Measurements from ENCODE around the gene ERBB4. TPM values are rescaled to one million over a fixed set of nuclear protein-coding genes. Genes with fewer than 3 reads are reported as not detected.

The ERBB4 gene
- total RNA-seq, 1 donor from 2014 or later, result 9.2 TPM

DNA sequence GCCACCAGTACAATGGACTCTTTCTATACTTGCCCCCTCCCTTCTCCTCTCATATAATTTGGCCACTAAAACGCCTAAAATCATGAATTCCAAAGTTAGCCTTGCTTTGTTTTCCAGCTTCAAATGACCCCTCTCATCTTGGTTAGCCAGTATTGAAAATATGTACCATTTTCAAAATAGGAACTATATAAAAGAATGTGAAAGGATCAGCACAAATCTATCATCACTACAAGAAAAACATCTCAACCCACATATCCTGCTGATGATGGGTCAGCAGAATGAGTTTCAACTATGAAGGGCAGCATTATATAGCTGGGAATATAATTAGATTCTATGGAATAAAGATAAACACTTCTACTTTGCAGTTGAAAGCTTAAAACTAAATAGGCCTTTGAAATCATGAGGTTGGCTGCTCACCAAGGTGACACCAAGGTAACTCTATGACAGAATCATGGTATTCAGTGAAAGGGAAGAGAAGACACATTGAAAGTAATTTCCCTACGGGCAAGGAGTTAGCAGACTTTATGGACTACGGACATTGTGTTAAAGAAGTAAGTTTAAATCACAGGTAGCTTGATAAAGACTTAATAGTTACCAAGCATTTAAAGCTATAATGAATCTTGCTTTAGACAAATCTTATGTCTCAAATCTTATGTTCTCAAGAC, 1109.2 kb downstream of the ERBB4 start:
- TF ChIP-seq, protein P1, sequence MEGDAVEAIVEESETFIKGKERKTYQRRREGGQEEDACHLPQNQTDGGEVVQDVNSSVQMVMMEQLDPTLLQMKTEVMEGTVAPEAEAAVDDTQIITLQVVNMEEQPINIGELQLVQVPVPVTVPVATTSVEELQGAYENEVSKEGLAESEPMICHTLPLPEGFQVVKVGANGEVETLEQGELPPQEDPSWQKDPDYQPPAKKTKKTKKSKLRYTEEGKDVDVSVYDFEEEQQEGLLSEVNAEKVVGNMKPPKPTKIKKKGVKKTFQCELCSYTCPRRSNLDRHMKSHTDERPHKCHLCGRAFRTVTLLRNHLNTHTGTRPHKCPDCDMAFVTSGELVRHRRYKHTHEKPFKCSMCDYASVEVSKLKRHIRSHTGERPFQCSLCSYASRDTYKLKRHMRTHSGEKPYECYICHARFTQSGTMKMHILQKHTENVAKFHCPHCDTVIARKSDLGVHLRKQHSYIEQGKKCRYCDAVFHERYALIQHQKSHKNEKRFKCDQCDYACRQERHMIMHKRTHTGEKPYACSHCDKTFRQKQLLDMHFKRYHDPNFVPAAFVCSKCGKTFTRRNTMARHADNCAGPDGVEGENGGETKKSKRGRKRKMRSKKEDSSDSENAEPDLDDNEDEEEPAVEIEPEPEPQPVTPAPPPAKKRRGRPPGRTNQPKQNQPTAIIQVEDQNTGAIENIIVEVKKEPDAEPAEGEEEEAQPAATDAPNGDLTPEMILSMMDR (IDR thresholded peaks at IDR 0.05; ENCODE audit: unreplicated experiment), result no peak
- Mint-ChIP-seq H3K36me3 (no peaks in the 10 kb centered on the region), H3K4me3 (no peak overlapping the region), H3K9me3 (peaks cover 5% of the 10 kb centered on the region), H3K27me3 (ENCODE audit: low read depth) (no peaks in the 10 kb centered on the region), H3K27ac (no peak overlapping the region), H3K4me1 (no peaks in the 10 kb centered on the region)
- no peak for DNase-seq (ENCODE audit: low spot score in 2 of 2, unreplicated experiment in 2 of 2)

DNA sequence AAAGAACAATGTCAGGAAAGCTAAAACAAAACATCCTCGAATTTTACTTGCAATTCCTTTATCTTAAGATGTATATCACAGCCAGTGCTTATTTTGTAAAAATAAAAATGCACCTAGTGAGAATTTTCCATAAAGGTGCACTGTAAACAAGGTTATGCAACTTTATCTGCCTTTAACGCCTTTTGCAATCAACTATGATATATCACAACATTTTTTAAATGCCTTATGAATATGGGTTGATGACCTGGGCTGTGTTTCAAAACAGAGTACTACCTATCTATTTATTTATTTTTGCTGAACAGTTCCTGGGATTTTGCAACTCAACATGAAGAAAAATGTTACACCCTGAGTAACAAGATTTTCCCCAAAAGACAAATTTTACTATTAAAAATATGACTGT, 1112.4 kb downstream of the ERBB4 start:
- DNase-seq (ENCODE audit: low spot score in 2 of 2, unreplicated experiment in 2 of 2), result no peak
- TF ChIP-seq, protein P1 (IDR thresholded peaks at IDR 0.05; ENCODE audit: unreplicated experiment), result no peak
- Mint-ChIP-seq H3K27ac (no peak overlapping the region), H3K4me3 (no peak overlapping the region), H3K9me3 (no peaks in the 10 kb centered on the region), H3K4me1 (peaks cover 6% of the 10 kb centered on the region), H3K36me3 (no peaks in the 10 kb centered on the region), H3K27me3 (ENCODE audit: low read depth) (no peaks in the 10 kb centered on the region)

DNA sequence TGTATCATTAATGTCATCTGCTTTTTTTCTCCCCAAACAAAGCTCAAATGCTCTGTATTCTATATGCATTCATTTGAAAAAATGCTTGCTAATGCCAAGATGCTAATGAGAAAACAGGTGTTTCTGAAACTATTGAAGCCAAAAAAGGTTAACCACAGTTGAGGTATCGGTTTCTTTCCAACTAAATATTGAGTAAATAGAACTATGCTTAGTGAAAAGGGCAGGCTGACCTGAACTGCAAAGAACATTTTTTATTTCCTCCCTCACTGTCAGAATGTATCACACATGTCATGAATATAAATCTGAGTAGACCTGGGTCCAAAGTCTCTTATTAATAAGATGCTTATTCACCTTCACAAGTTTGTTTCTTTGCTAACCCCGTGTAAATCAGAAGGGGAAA, 1115.6 kb downstream of the ERBB4 start:
- no peak overlapping the region for H3K4me3 Mint-ChIP-seq
- no peaks in the 10 kb centered on the region for H3K9me3 Mint-ChIP-seq
- DNase-seq (ENCODE audit: low spot score in 2 of 2, unreplicated experiment in 2 of 2), result no peak
- peaks cover 6% of the 10 kb centered on the region for H3K4me1 Mint-ChIP-seq
- no peaks in the 10 kb centered on the region for H3K36me3 Mint-ChIP-seq
- TF ChIP-seq, protein P1 (IDR thresholded peaks at IDR 0.05; ENCODE audit: unreplicated experiment), result no peak
- peak overlapping the region; percentile 12 for H3K27ac Mint-ChIP-seq
- no peaks in the 10 kb centered on the region for H3K27me3 Mint-ChIP-seq (ENCODE audit: low read depth)

DNA sequence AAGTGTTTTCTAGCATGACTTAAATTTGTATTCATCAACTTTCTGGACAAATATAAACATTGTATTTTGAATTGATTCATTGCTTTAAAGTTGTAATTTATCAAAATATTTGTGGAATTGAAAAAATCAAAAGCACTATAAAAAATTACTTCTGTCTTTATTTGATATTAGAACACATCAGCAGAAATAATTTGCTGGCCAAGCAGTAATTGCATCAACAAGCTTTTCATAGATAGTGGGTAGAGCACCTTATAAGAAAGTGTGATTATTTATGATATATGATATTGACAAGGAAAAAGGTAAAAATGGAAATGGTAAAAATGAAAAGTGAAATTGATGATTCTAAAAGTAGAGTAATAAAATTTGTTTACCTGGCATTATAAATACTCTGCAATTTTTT, 1121.1 kb downstream of the ERBB4 start:
- DNase-seq (ENCODE audit: low spot score in 2 of 2, unreplicated experiment in 2 of 2), result no peak
- Mint-ChIP-seq H3K36me3 (peaks cover 1% of the 10 kb centered on the region), H3K27me3 (ENCODE audit: low read depth) (no peaks in the 10 kb centered on the region), H3K4me1 (no peaks in the 10 kb centered on the region), H3K27ac (no peak overlapping the region), H3K9me3 (peaks cover 3% of the 10 kb centered on the region), H3K4me3 (no peak overlapping the region)
- TF ChIP-seq, protein P1 (IDR thresholded peaks at IDR 0.05; ENCODE audit: unreplicated experiment), result no peak

DNA sequence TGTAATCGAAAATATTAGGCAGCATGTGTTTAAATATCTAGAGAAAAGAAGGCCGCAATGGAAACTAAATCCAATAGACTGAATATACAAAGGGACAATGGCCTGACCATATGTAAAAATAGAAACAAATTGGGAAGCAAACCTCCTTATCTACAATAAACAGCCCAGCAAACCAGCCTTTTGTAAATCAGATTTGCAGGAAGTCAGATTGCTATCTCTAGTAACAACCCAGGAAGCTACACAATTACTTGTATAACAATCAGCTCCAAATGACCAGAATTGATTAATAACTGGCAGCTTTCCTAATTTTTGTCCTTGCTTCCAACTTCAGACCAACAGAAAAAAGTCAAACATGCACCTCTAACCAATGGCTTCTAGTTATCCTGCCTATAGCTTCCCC, 1122.2 kb downstream of the ERBB4 start:
- Mint-ChIP-seq H3K4me1 (no peaks in the 10 kb centered on the region), H3K4me3 (no peak overlapping the region), H3K27ac (no peak overlapping the region), H3K27me3 (ENCODE audit: low read depth) (no peaks in the 10 kb centered on the region), H3K36me3 (peaks cover 1% of the 10 kb centered on the region), H3K9me3 (peaks cover 3% of the 10 kb centered on the region)
- DNase-seq (ENCODE audit: low spot score in 2 of 2, unreplicated experiment in 2 of 2), result no peak
- TF ChIP-seq, protein P1 (IDR thresholded peaks at IDR 0.05; ENCODE audit: unreplicated experiment), result no peak
